ENCODE data around the gene BIRC3. TPM values are rescaled to one million over a fixed set of nuclear protein-coding genes. Genes with fewer than 3 reads are reported as not detected.

Gene BIRC3
- 1 to 10 TPM; 5.2 to 8.1 (median 7.7) TPM for total RNA-seq

- TF ChIP-seq CTCF (IDR thresholded peaks at IDR 0.05; ENCODE audit: low read depth) = no peak
Measured at GRCh38 chr11:102317099-102317767, at the start of gene BIRC3. BIRC3 (plus strand) TSS chr11:102317484; CDS start chr11:102324510, 7,026 bp downstream.

- no peak for TF ChIP-seq CTCF (IDR thresholded peaks at IDR 0.05; ENCODE audit: low read depth)
Measured at GRCh38 chr11:102267609-102268008, 49.7 kb upstream of the BIRC3 start.

- no peak for TF ChIP-seq CTCF (IDR thresholded peaks at IDR 0.05; ENCODE audit: low read depth)
Measured at GRCh38 chr11:102268083-102268984, 49.0 kb upstream of the BIRC3 start.

GRCh38 chr11:102268985-102269470 is 48.3 kb upstream of the BIRC3 start:
- no peak for TF ChIP-seq CTCF (IDR thresholded peaks at IDR 0.05; ENCODE audit: low read depth)

- TF ChIP-seq CTCF (IDR thresholded peaks at IDR 0.05; ENCODE audit: low read depth) = no peak
Measured at GRCh38 chr11:102269927-102270326, 47.4 kb upstream of the BIRC3 start.

GRCh38 chr11:102272047-102272824 is 45.0 kb upstream of the BIRC3 start:
- no peak for TF ChIP-seq CTCF (IDR thresholded peaks at IDR 0.05; ENCODE audit: low read depth)
